HG02840 (cell line): ENCODE data around the gene MCF2L.

Source experiments
- ATAC-seq: cut with Tn5 transposase; IDR thresholded peaks from one replicate; pipeline ENCODE4 v1.9.1; 2021; ENCODE audit warnings: mild to moderate bottlenecking, moderate library complexity, moderate number of reproducible peaks; ENCODE audit not compliant: unreplicated experiment, low FRiP score

MCF2L gene

GRCh38 chr13:112979406-112979902, 10.4 kb downstream of the MCF2L start:
- ATAC-seq, result no peak

DNA sequence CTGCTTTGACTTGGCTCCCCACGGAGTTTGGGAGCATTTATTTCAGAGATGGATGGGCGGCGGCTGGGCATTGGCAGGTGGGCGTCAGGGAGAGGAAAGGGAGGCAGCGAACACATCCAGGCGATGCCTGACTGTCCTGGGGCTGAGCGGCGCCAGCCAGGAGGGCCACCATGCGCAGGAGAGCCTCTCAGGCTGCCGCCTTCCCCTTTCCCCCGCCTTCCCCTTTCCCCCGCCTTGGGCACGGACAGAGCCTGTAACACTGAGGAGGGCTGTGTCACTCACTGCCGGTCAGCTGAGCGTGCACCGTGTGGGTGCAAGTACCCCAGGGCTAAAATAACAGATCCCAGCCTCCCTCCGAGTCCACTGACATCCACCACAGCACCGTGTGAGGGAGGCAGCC, 11.4 kb downstream of the MCF2L start:
- no peak for ATAC-seq

- no peak for ATAC-seq
These were observed 12.4 kb downstream of the MCF2L start for GRCh38 chr13:112981451-112981850.

GRCh38 chr13:112982281-112983041, 13.4 kb downstream of the MCF2L start:
- no peak for ATAC-seq

DNA sequence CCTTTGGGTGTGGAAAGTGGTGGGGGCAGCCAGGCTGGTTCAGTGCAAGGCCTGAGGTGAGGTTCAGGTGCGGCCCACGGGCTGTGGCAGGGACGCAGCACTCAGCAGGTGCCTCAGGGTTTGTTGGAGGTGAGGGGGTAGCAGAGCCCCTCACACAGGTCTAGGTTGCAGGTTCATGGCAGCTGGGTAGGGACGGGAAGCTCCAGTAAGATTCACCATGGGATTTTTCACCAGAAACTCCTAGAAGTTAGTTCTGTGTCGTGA, 14.0 kb downstream of the MCF2L start:
- no peak for ATAC-seq

- no peak for ATAC-seq
These were observed 14.6 kb downstream of the MCF2L start for GRCh38 chr13:112983428-112984196.

GRCh38 chr13:112984501-112984900, 15.5 kb downstream of the MCF2L start:
- no peak for ATAC-seq

GRCh38 chr13:112984954-112985802, 16.2 kb downstream of the MCF2L start:
- no peak for ATAC-seq

- ATAC-seq, result no peak
These were observed 16.9 kb downstream of the MCF2L start for GRCh38 chr13:112985803-112986408.

DNA sequence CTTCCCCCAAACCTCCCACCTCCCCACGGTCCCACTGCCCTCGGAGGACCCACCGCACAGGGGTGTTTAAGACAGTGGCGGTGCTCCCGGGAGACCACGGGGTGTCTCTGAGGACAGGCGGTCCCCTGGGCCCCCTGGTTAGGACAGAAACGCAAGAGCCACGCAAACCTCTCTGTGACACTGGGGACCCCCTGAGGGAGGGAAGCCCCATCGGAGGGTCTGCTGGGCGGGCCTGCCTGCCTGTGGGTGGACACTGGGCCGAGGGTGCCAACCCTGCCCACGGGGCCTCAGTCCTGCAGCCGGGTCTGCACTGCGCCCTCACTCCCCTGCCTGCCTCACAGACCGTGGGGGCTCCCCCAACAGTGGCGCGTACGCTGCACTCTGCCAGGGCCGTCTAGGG, 17.5 kb downstream of the MCF2L start:
- ATAC-seq, result no peak

GRCh38 chr13:112986946-112987681, 18.1 kb downstream of the MCF2L start:
- ATAC-seq, result no peak

- ATAC-seq, result no peak
These were observed 18.6 kb downstream of the MCF2L start for GRCh38 chr13:112987682-112988024.

DNA sequence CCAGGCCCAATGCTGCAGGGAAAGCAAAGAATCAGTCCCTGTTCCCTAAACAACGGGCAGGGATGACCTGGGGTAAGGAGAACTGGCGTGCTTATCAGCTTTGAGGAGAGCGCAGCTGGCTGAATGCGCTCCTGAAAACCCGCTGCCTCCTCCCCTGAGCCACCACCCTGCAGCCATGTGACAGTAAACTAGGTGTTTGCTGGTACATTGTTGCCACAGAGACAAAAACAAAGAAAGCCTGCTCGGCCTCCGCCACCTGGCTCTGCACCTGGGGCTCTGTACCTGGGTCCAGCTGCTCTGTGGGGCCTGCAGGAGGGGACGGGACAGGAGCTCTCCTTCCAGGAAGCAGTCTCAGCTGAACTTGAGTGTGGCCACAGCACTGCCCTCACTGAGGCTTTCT, 21.8 kb downstream of the MCF2L start:
- no peak for ATAC-seq

DNA sequence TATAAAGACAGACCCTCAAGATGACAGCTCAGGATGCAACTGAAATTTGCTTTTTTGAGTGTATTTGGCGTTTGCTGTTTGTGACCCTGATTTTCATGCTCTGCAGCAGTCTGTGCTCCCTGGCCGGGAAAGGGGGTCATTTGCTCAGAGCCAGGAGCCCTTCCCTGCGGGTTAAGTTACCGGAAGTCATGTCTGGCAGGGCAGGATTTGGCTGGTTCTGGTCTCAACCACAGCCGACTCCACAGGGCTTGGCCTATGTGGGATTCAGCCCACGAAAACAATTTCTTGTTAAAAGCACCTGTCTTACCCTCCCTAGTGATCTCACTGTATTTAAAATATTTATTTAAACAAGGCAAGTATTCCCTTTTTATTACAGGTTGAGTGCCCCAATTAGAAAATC, 22.6 kb downstream of the MCF2L start:
- no peak for ATAC-seq

DNA sequence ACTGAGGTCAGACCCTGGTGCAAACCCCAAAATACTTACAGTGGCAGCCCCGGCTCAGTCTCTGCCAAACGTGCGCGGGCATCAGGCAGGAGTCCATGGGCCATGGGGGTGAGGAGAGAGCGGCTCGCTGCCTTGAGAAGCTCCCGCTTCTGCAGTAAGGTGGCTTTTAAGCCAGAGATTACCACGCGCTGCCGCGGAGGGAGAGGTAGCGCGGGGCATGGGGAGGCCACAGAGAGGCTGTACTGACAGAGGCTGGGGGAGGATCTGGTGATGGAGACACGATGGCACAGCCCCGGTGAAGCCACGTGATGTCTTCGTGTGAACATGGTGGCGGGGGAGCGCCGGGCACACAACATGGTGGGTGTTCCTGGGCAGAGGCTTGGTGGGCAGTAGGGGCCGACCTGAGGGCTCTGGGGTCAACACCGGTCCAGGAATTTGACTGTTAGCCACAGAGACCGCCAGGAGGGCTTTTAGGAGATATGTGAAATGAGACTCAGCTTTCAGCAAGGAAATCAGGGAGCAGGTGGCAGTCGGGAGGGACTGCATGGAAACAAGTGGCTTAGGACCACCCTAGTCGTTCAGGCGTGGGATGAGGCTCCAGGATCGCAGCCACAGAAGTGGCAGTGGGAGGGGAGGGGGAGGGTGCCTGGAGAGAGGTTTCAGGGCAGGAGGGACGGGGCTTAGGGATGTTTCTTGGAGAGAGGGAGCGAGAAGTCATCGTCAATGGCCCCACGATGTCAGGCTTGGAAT, 24.1 kb downstream of the MCF2L start:
- no peak for ATAC-seq

DNA sequence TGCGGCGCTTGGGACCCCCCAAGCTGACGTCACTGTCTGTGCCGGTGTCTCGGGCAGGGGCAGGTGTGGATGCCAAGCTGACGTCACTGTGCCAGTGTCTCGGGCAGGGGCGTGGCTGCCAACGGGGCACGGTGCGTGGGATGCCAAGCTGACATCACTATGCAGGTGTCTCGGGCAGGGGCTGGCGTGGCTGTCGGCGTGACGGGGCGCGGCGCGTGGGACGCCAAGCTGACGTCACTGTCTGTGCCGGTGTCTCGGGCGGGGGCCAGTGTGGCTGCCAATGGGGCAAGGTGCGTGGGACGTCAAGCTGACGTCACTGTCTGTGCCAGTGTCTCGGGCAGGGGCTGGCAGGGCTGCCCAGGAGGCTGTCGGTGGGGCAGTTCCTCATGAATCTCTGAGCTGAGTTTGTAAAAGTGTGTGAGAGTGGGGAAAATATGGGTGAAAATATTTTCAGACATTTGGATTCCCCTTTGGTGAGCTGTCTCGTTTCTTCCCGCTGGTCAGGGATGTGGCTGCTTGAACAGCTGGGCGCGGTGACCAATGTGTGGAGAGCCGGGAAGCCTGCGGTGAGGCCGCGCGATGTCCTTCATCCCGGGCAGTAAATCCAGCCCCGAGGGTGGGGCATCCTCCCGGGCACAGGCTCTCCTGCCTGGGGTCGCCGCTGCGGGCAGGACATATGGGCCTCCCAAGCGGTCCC, 25.2 kb downstream of the MCF2L start:
- no peak for ATAC-seq

GRCh38 chr13:112994781-112995355, 25.9 kb downstream of the MCF2L start:
- no peak for ATAC-seq

DNA sequence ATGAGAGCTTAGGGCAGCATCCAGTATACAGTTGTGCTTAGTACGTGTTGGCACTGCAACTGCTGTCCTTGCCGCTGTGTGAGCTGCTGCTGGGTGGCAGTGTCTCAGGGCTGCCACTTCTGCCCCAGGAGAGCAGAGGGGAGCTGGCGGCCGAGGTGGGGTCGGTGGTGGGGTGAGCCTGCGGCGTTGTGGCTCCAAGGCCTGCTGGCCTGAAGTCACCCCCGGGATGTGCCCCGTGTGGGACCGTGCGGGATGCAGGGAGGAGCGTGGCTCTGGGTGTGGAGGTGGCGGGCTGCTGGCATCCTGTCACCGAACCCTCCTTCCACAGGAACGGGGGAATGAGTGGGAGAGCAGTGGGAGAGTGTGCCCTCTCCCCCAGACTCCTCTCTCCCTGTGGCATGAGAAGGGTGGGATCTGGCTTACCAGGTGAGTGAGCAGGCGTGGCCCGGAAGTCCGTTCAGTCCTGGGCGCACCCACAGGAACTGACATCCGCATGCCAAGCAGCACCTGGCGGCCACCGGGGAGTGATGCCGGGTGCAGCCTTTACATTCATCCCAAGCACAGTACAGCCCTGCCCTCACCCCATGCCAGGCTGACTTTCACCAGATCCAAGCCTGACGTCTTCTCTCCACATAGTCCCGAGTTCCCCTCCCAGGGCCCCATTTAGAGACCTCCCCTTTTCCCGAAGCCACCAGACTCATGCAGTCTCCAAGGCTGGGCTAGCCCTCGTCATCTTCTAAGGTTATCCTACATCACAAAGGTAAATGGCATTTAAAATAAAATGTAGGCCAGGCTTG, 26.6 kb downstream of the MCF2L start:
- ATAC-seq, result no peak
